Measurements from ENCODE around the gene TCEA3.

- TF ChIP-seq CTCF (conservative IDR thresholded peaks at IDR 0.05 in 1 of 2, IDR thresholded peaks at IDR 0.05 in 1 of 2; ENCODE audit: extremely low read depth in 1 of 2, insufficient read depth in 1 of 2, low read depth in 1 of 2, low read length in 2 of 2) = no peak
- TF ChIP-seq EZH2 (IDR thresholded peaks at IDR 0.05; ENCODE audit: borderline replicate concordance, low read length) = no peak
Observed at GRCh38 chr1:23422941-23423340, 1.6 kb downstream of the TCEA3 start.
